Stimulated activated naive CD4-positive, alpha-beta T cell (primary cell): ENCODE measurements around the gene FCER2.

Source experiments
- DNase-seq, 6 experiments: peaks; one replicate each; lab custom pipeline; 2025; lab: John Stamatoyannopoulos, UW

The FCER2 gene

DNA sequence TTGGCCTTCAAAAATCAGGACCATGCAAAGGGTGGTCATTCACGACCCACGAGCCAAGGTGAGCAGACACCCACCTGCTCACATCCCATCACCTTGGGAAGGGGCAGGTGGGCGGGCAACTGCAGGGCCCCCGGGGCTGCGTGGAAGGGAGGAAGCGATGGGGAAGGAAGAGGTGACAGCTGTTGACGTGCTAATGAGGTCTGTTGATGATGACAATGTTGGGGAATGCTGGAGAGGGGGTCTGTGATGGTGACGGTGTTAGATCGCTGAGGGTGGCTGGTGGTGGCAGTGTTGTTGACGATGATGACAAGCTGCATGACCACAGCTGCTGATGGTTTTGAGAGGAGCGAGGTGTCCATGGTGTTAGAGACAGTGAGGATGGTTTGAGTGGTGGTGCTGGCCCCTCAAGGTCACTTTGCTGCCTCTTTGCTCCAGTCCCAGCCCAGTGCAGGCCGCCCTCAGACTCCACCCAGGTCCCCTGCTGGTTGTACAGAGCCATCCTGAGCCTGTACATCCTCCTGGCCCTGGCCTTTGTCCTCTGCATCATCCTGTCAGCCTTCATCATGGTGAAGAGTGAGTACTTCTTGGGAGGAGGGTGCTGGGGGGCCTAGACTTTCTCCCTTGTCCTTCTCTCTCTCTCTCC lies 24.1 kb downstream of the FCER2 start:
- DNase-seq = no peak

DNA sequence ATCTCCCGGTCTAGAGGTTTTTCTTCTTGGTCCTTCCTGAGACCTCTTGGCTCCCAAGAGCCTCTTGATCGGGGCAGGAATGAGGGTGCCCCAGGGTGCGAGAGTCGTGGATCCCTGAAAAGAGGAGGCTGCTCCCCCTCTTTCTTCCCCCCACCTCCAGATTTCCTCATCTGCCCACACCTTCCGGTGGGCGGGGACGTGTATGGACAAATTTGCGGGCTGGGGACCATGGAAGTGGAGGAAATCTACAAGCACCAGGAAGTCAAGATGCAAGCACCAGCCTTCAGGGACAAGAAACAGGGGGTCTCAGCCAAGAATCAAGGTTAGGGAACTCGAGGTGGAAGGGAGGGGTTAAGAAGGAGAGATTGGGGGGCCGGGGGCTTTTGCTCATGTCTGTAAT lies 25.1 kb downstream of the FCER2 start, which contains the start of gene MCEMP1:
Gene MCEMP1, plus strand, starts transcription at position 237 of the 400 bp plus-strand sequence. Its CDS starts 31 bp downstream, at position 268.
- no peak for DNase-seq

DNA sequence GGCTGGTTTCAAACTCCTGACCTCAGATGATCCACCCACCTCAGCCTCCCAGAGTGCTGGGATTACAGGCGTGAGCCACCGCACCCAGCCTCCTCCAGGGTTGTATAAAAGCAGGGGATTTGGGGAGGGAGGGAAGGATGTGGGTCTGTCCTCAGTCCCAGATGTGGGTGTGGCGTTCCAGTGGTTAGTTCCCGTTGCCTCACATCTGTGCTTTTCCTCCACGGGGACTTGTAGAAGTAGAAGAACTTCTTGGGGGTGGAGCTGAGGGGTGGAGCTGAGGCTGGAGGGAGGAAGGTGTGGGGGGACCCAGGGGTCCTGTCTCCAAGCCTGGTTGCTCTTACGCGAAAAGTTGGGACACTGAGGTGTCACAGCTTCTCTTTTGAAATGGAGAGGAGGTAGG lies 25.6 kb downstream of the FCER2 start:
- no peak for DNase-seq

DNA sequence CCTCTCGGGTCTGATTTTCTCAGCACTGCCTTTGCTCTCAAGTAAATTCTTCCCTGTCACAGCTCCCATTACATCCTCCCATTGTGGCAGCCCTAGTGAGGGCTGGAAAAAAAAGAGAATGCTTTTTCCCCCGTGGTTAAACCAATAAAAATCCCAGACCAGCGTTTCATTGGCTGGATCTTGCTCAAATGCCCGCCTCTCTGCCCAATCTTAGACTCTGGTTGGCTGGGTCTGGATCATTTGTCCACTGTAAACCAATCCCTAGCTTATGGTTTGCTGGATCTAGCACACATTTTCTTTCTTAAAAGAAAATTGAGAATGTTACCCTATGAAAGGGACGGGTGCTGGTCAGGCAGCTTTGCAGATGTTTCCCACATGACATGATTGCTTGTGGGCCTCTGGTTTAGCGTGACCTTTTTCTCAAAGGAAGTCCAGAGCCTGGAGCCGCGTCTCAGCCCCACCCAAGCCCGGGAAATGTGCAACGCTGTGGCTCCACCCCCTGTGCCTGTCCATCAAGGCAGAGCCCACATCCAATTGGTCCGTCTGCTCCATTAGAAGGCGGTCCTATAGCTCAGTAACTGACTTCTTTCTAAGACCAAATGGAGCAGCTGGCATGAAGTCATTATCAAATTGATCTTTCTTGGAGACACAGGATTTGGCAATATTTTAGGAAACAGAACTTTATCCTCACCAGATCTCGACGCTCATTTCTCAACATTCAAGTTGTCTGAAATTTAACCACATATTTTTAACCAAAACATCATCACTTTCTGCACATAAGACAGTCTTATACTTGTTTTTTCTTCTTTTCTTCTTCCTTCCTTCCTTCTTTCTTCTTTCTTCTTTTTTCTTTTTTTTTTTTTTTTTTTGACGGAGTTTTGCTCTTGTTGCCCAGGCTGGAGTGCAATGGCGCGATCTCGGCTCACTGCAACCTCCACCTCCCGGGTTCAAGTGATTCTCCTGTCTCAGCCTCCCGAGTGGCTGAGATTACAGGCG lies 27.6 kb downstream of the FCER2 start:
- no peak for DNase-seq

DNA sequence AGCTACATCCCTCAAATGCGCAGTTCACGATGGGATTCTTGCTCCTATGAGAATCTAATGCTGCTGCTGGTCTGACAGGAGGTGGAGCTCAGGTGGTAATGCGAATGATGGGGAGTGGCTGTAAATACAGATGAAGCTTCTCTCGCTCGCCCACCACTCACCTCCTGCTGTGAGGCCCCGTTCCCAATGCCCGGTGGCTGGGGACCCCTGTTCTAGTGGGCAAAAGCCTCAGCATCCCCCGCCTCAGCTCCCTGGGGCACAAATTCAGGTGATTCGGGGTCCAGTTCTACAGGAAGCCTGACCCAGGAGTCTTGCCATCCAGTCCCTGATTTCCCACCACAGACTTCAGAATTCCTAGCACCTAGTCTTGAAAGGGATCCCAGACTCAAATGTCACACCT lies 29.4 kb downstream of the FCER2 start:
- no peak for DNase-seq

DNA sequence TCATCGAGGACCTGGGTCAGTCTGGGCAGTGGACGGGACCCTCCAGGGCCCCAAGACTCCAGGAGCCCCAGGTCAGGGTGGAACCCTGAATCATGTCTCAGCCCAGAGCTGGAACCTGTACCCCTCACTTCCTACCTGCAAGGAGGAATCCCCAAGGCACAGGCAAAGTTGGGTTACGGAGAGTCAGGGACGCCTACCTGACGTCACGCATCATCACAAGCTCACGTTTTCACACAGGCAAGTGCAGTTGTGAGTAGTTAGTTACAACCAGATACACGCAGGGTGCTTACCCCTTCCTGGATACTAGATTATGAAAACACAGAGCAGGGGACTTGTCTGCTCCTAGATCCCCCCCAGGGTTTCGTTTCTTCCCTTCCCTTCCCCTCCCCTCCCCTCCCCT lies 31.1 kb downstream of the FCER2 start:
- DNase-seq = no peak

DNA sequence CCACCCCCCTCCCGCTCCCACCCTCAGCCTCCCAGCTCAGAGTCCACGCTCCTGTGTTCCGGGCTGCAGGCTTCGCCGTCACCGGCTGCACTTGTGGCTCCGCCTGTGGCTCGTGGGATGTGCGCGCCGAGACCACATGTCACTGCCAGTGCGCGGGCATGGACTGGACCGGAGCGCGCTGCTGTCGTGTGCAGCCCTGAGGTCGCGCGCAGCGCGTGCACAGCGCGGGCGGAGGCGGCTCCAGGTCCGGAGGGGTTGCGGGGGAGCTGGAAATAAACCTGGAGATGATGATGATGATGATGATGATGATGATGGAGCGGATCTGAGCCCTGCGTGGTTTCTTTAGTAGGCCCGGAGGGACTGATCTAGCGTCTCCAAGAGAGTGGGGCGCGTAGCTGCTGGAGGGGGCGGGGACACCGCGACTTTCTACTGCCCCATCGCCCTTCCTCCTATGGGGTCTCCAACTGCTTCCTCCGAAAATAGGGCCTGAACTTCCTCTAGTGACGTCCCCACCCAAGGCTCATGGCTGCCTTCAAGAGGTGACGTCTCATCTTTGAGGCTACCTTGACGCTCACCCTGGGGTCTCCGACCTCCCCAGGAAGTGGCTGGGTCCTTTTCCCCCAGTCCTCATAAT lies 31.7 kb downstream of the FCER2 start:
- no peak for DNase-seq

DNA sequence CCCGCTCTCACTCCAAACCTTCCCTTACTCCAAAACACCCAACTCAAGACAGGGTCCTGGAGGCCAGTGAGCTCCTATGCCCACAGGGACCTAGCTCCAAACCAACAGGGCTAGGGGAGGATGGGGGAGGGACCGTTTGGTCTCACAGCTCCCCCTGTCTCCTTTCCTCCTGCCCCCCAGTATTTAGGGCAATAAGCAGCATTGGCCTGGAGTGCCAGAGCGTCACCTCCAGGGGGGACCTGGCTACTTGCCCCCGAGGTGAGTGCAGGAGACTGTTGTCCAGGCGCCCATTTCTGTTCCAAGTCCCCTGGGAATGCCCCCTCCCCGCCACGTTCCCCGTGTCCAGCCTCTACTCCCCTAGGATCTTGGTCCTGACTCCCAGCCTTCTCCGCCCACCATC lies 32.3 kb downstream of the FCER2 start:
- no peak for DNase-seq

DNA sequence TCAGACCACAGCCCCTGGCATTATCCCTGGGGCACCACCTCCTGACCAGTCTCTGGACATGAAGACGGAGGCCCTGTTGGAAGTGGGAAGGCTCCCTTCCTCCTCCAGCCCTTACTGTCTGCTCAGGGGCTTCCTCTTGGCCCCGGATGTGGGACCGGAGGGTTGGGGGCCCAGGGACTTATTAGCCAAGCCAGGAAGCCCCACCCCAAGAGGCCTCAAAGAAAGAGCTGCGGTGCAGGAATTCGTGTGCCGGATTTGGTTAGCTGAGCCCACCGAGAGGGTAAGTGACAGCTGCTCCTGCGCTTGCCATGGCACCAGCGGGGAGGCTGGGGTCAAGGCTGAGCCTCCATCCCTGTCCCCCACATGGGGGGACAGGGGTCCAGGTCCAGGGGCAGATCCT lies 33.1 kb downstream of the FCER2 start, which contains the start of gene RETN:
Gene RETN, plus strand, starts transcription at position 208 of the 400 bp plus-strand sequence. CDS start 278 bp downstream, outside the sequence.
- DNase-seq = no peak

DNA sequence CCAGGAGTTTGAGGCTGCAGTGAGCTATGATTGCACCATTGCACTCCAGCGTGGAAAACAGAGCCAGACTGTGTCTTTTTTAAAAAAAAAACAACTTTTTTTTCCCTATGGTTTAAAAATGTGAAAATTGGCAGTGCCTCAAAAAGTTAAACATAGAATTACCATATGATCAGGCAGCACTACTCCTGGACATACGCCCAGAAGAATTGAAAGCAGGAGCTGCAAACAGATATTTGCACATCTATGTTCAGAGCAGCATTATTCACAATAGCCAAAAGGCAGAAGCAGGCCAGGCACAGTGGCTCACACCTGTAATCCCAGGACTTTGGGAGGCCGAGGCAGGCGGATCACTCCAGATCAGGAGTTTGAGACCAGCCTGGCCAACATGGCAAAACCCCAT lies 36.9 kb downstream of the FCER2 start:
- no peak for DNase-seq

DNA sequence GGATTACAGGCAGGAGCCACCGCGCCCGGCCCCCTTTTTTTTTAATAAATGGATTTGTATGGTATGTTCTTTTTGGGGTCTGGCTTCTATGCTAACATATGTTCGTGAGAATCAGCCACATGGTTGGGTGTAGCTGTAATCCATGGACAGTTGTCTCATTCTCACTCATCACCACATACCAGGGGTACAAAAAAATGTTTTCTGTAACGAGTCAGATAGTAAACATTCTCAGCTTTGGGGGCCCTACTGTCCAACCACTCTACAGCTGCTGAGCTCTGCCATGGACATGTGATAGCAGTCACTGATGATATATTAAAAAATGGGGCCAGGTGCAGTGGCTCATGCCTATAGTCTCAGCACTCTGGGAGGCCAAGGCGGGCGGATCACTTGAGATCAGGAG lies 38.2 kb downstream of the FCER2 start:
- DNase-seq = no peak

DNA sequence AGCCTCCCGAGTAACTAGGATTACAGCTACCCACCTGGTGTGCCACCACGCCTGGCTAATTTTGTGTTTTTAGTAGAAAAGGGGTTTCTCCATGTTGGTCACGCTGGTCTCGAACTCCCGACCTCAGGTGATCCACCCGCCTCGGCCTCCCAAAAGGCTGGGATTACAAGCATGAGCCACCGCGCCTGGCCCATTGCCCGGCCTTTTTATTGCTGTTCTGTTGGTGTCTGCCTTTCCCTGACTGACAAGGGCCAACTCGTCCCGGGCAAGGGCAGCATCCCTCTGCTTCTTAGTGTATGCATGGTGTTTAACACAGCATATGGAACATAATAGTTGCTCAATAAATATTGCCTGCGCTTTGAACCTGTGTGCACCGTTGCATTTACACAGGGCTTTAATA lies 39.3 kb downstream of the FCER2 start:
- DNase-seq = no peak

DNA sequence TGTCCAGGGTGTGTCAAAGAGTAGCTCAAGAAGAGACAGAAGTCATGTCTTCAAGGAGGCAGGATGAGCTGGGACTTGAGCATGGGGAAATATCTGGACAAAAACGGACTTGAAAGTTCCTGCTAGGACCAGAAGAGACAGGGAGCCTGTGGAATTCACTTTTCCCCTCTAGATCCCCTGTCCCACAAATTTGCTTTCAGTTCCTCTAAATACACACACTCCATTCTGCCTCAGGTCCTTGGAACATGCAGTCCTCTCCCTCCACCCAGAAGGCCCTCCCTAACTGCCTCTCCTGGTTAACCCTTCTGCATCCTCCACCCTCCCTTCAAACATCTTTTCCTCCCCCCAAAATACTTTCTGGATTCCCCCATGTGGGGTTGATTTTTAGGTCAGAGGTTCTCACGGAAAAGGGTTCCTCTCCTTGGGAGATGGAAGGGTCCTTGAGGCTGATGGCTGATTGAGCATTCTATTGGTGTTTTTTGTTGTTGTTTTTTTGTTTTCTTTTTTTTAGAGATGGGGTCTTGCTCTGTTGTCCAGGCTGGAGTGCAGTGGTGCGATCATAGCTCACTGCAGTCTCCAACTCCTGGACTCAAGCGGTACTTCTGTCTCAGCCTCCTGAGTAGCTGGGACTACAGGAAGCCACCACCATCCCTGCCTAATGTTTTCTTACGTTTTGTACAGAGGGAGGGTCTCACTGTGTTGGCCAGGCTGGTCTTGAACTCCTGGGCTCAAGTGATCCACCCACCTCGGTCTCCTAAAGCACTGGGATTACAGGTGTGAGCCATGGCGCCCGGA lies 40.0 kb downstream of the FCER2 start:
- DNase-seq = no peak

DNA sequence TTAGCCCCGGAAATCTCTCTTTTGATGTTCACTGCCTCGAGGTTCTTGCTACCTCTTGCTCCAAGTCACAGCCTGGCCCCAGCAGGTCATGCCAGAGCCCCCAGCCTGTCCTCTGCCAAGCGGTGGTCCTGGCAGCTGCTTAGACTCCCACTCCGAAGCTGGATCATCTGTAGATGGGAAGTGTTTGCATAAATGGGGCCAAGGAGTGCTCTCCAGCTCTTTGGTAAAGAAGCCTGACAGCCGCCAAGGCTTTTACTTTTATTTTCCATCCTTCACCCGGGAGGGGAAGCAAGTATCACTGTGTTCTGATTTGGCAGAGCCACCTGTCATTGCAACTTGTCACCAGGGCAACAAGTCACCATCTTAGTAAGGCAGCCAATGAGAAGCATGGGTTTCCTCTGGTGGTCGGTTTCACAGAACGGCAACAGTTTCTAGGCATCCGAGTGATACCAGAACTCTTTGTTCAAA lies 43.7 kb downstream of the FCER2 start:
- peak; percentile 22 to 65 (median 50) for DNase-seq

DNA sequence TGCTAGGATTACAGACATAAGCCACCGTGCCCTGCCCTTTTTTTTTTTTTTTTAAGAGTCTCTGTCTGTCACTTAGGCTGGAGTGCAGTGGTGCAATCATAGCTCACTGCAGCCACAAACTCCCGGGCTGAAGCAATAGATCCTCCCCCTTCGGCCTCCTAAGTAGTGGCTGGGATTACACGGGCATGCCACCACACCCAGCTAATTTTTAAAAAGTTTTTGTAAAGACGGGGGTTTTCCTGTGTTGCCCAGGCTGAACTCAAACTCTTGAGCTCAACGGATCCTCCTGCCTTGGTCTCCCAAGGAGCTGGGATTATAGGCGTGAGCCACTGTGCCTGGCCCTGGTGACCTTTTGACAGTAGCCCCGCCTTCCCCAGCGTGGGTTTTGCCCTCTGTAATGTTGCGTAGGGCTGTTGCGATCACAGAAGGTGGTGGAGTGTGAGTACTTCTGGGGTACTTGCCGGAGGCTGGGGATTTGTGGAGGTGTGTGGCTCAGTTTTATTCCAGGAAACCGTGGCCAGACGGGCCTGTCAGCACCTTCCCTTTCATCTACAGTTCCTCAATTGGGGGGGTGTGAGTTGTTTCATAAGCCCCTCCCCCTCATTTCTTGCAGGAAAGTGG lies 44.7 kb downstream of the FCER2 start:
- no peak for DNase-seq

DNA sequence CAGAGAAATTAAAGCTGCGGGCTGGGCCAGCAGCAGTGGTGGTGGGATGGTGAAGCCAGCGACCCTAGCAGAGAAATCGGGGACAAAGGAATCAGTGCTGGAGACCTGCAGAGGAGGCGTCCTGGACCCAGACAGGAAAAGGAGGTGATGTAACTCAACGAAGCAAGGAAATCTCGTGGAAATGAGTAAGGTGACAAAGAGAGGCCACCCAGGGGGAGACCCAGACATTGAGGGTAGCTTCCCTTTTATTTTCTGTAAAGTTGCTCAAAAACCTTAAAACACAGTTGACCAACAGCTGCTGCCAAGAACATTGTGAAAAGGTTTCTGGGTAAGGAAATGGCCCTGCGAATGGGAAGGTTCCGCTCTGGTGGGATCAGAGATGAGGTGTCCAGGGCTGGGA lies 46.4 kb downstream of the FCER2 start:
- no peak for DNase-seq

DNA sequence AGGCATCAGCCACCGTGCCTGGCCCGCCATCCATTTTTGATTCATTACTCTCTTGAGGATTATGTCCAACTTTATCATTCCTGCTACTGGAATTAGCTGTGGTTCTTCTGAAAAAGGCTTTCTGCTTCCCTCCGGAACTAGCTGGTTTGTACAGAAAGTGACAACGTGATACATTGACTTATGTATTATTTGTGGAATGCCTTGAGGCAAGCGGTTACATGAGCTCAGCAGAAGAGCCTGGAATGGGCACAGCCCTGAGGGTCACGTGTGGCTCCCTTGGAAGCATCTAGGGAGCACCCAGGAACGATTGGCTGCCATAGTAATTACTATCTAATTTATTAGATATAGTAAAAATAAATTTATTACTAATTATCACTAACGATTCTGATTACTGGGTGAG lies 47.5 kb downstream of the FCER2 start:
- DNase-seq = no peak

DNA sequence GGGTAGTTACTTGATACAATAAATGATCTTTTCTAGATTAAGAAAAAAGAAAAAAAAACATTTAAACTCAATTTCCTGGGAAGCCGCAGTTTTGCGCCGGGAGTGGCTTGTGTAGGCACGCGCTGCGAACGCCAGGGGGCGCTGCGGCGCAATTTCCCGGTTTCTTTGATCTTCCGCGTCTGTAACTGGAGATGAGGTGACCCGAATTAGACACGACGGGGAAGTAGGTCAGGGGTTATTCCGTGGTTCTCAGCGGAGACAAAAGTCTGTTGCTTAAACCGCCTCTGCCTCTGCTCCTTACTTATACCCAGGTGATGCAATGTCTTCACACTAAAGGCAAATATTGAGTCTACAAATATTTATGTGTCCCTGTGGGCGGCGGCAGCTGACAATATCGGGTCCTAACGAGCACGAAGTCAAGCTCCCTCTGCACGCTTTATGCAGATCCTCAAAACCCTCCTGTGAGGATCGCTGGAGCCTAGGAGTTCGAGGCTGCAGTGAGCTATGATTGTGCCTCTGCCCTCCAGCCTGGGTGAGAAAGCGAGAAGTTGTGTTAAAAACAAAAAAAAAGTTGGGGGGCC lies 49.8 kb downstream of the FCER2 start:
- DNase-seq = peak; percentile 71 to 90 (median 84)

DNA sequence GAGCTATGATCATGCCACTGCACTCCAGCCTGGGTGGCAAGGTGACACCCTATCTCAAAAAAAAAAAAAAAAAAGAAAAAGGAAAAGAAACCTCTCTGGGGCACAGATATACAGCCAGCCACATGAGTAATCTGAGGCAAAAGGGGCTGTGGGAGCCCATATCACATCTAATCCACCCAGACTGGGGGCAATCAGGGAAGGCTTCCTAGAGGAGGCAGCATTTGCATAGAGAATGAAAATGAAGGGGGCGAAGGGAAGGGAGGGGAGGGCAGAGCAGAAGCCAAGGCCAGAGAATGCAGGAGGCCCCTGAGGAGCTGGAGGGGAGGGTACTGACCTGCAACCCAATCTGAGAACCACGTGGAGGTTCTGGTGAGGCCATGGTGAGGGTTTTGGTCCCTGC lies 51.8 kb downstream of the FCER2 start:
- DNase-seq = no peak

DNA sequence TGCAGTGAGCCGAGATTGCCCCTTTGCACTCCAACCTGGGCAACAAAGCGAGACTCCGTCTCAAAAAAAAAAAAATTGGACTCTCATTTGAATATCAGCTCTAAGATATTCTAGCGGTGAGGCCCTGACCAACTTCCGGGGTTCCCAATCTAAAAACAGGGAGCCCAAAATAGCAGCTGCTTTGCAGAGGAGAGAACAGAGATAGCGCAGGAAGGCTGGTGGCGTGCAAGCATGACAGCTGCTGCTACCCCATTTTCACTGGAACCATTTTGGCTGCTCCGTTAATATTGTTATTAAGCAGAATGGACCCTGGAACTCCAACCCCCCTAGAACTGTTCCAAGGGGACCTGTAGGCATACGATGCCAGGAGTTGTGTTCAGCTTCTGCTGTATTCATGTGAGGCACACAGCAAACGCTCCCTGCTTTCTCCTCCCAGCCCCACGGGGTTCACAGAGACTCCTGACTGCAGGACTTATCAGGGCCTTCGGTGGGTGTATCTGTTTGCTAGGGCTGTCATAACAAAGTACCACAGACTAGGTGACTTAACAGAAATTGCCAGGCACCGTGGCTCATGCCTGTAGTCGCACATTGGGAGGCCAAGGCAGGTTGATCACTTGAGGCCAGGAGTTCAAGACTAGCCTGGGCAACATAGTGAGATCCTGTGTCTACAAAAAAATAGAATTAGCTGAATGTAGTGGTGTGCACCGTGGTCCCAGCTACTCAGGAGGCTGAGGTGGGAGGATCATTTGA lies 53.5 kb downstream of the FCER2 start:
- no peak for DNase-seq
